Peyer's patch (tissue), 4 donors: ENCODE results near the gene TMEM91. TPM values are rescaled to one million over a fixed set of nuclear protein-coding genes. Genes with fewer than 3 reads are reported as not detected.

ENCODE experiments used
- DNase-seq, 3 donors: peaks; one replicate each; pipeline ENCODE4 v3.0.0-alpha.2; 2017 to 2019
- H3K27ac ChIP-seq, 4 donors: fragments of 200-600 bp; sonication (generic); one replicate each; pipeline ENCODE4 v1.5.1; 2016 to 2019
- H3K27me3 ChIP-seq, 2 donors: fragments of 200-600 bp; sonication (generic); one replicate each; pipeline ENCODE4 v1.5.1; 2019
- H3K36me3 ChIP-seq, 3 donors: fragments of 200-600 bp; sonication (generic); one replicate each; pipeline ENCODE4 v1.5.1; 2016 to 2019
- H3K4me1 ChIP-seq, 4 donors: fragments of 200-600 bp; sonication (generic); one replicate each; pipeline ENCODE4 v1.5.1; 2016 to 2019
- H3K4me3 ChIP-seq, 4 donors: fragments of 200-600 bp; sonication (generic); 1 replicate in 3 of 4; 2 replicates in 1 of 4; pipeline ENCODE4 v1.5.1; 2016 to 2019; ENCODE audit warnings: mild to moderate bottlenecking in 1 of 4
- H3K9me3 ChIP-seq, 4 donors: fragments of 200-600 bp; sonication (generic); one replicate each; pipeline ENCODE4 v1.5.1; 2016 to 2019; ENCODE audit warnings: mild to moderate bottlenecking in 1 of 4
- POLR2A ChIP-seq, 2 donors: fragments of 450-650 bp; IDR thresholded peaks; one replicate each; pipeline ENCODE4 v1.5.1; 2017; ENCODE audit warnings: antibody characterized with exemption in 2 of 2, mild to moderate bottlenecking in 2 of 2, moderate library complexity in 2 of 2
- total RNA-seq, 4 donors: library from RNA; depleted of rRNA; stranded (reverse); fragments of >200 nt; gene quantifications; one replicate each; pipeline ENCODE4 v1.1.0, GENCODE V29; 2016
- TF ChIP-seq, protein P1 (sequence below), 6 experiments: fragments of 450-650 bp in 4 of 6; fragments of 200-600 bp in 2 of 6; sonication (generic) in 1 of 6; IDR thresholded peaks; one replicate each; pipeline ENCODE4 v1.5.1; 2017 to 2019; ENCODE audit warnings: antibody characterized with exemption in 6 of 6, mild to moderate bottlenecking in 3 of 6, moderate library complexity in 1 of 6

TMEM91 gene
- total RNA-seq, 4 donors from 2014 or later, result 8.3 to 19.6 (median 11.0) TPM

GRCh38 chr19:41399091-41399490 is 22.8 kb downstream of the TMEM91 start:
- Histone ChIP-seq H3K27me3 (no peaks in the 10 kb centered on the region), H3K27ac (no peak overlapping the region), H3K4me3 (peak overlapping the region in 1 of 4 donors; percentile 99), H3K9me3 (no peaks in the 10 kb centered on the region), H3K4me1 (peaks cover 0 to 19% (median 4%) of the 10 kb centered on the region in 4 donors), H3K36me3 (peaks cover 0 to 10% (median 0%) of the 10 kb centered on the region in 3 donors)
- TF ChIP-seq, protein P1, sequence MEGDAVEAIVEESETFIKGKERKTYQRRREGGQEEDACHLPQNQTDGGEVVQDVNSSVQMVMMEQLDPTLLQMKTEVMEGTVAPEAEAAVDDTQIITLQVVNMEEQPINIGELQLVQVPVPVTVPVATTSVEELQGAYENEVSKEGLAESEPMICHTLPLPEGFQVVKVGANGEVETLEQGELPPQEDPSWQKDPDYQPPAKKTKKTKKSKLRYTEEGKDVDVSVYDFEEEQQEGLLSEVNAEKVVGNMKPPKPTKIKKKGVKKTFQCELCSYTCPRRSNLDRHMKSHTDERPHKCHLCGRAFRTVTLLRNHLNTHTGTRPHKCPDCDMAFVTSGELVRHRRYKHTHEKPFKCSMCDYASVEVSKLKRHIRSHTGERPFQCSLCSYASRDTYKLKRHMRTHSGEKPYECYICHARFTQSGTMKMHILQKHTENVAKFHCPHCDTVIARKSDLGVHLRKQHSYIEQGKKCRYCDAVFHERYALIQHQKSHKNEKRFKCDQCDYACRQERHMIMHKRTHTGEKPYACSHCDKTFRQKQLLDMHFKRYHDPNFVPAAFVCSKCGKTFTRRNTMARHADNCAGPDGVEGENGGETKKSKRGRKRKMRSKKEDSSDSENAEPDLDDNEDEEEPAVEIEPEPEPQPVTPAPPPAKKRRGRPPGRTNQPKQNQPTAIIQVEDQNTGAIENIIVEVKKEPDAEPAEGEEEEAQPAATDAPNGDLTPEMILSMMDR (IDR thresholded peaks at IDR 0.05), result no peak
- no peak for TF ChIP-seq POLR2A (IDR thresholded peaks at IDR 0.05)
- DNase-seq, result no peak

GRCh38 chr19:41399525-41399924 is 23.2 kb downstream of the TMEM91 start:
- Histone ChIP-seq H3K27me3 (no peaks in the 10 kb centered on the region), H3K36me3 (peaks cover 0 to 10% (median 0%) of the 10 kb centered on the region in 3 donors), H3K27ac (no peak overlapping the region), H3K9me3 (no peaks in the 10 kb centered on the region), H3K4me3 (no peak overlapping the region), H3K4me1 (peaks cover 0 to 19% (median 4%) of the 10 kb centered on the region in 4 donors)
- no peak for DNase-seq
- TF ChIP-seq POLR2A (IDR thresholded peaks at IDR 0.05), result no peak
- TF ChIP-seq, protein P1 (IDR thresholded peaks at IDR 0.05), result no peak

- TF ChIP-seq, protein P1 (IDR thresholded peaks at IDR 0.05), result no peak
- TF ChIP-seq POLR2A (IDR thresholded peaks at IDR 0.05), result no peak
- Histone ChIP-seq H3K27ac (no peak overlapping the region), H3K9me3 (no peaks in the 10 kb centered on the region), H3K36me3 (peaks cover 0 to 10% (median 0%) of the 10 kb centered on the region in 3 donors), H3K4me3 (no peak overlapping the region), H3K27me3 (no peaks in the 10 kb centered on the region), H3K4me1 (peaks cover 0 to 13% (median 4%) of the 10 kb centered on the region in 4 donors)
- DNase-seq, result no peak
Observed at GRCh38 chr19:41401483-41401882, 25.1 kb downstream of the TMEM91 start.

GRCh38 chr19:41402010-41402409 is 25.7 kb downstream of the TMEM91 start:
- TF ChIP-seq, protein P1 (IDR thresholded peaks at IDR 0.05), result no peak
- no peak for TF ChIP-seq POLR2A (IDR thresholded peaks at IDR 0.05)
- DNase-seq, result no peak
- no peaks in the 10 kb centered on the region for H3K27me3 ChIP-seq
- peaks cover 0 to 10% (median 0%) of the 10 kb centered on the region in 3 donors for H3K36me3 ChIP-seq
- no peak overlapping the region for H3K4me3 ChIP-seq
- H3K27ac ChIP-seq, result no peak overlapping the region
- H3K4me1 ChIP-seq, result peaks cover 0 to 13% (median 4%) of the 10 kb centered on the region in 4 donors
- no peaks in the 10 kb centered on the region for H3K9me3 ChIP-seq

GRCh38 chr19:41403181-41403970 is 27.0 kb downstream of the TMEM91 start:
- Histone ChIP-seq H3K36me3 (peaks cover 0 to 10% (median 0%) of the 10 kb centered on the region in 3 donors), H3K9me3 (no peaks in the 10 kb centered on the region), H3K27me3 (no peaks in the 10 kb centered on the region), H3K27ac (no peak overlapping the region), H3K4me3 (no peak overlapping the region), H3K4me1 (peaks cover 0 to 15% (median 4%) of the 10 kb centered on the region in 4 donors)
- TF ChIP-seq, protein P1 (IDR thresholded peaks at IDR 0.05), result no peak
- no peak for TF ChIP-seq POLR2A (IDR thresholded peaks at IDR 0.05)
- no peak for DNase-seq
